Transverse colon (tissue), 4 donors: ENCODE measurements around the gene ANXA2R.

Experiments
- POLR2A ChIP-seq: fragments of 450-650 bp; IDR thresholded peaks from one replicate; pipeline ENCODE4 v1.6.1; 2016; ENCODE audit warnings: antibody characterized with exemption, mild to moderate bottlenecking, moderate library complexity
- POLR2AphosphoS5 ChIP-seq, 3 donors: sonication (generic); formaldehyde crosslinking; IDR thresholded peaks; one replicate each; pipeline ENCODE4 v1.6.1; 2016; ENCODE audit warnings: antibody characterized with exemption in 3 of 3
- TF ChIP-seq, protein P1 (sequence below), 5 experiments: fragments of 200-600 bp in 3 of 5; fragments of 450-650 bp in 2 of 5; sonication (generic) in 3 of 5; IDR thresholded peaks; 1 replicate in 2 of 5; 2 replicates in 3 of 5; pipeline ENCODE4 v1.5.1; 2016 to 2017; ENCODE audit warnings: antibody characterized with exemption in 5 of 5, inconsistent platforms in 3 of 5, mild to moderate bottlenecking in 2 of 5, moderate library complexity in 1 of 5

DNA sequence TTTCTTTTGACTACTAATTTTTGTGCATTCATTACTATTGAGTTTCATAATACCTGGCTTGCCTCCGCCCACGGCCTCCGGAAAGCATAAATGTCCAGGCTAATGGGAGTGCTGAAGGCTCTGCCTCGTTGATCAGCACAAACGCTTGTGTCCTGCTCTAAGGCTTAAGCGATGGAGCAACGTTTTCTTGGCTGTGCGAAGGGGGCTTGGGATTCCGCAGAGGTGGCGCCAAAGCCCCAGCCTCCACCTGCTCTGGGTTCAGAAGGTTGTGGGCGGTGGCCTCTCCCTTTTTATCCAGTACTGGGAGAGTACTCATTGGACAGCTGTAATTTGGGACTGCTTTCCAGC is 19.7 kb downstream of the ANXA2R start:
- TF ChIP-seq POLR2A, result no peak
- TF ChIP-seq, protein P1, sequence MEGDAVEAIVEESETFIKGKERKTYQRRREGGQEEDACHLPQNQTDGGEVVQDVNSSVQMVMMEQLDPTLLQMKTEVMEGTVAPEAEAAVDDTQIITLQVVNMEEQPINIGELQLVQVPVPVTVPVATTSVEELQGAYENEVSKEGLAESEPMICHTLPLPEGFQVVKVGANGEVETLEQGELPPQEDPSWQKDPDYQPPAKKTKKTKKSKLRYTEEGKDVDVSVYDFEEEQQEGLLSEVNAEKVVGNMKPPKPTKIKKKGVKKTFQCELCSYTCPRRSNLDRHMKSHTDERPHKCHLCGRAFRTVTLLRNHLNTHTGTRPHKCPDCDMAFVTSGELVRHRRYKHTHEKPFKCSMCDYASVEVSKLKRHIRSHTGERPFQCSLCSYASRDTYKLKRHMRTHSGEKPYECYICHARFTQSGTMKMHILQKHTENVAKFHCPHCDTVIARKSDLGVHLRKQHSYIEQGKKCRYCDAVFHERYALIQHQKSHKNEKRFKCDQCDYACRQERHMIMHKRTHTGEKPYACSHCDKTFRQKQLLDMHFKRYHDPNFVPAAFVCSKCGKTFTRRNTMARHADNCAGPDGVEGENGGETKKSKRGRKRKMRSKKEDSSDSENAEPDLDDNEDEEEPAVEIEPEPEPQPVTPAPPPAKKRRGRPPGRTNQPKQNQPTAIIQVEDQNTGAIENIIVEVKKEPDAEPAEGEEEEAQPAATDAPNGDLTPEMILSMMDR (IDR thresholded peaks at IDR 0.05), result no peak
- no peak for TF ChIP-seq POLR2AphosphoS5 (IDR thresholded peaks at IDR 0.05)
